ENCODE data around the gene MVB12B.
"Not testable (repeated sequence)": the region's sequence is repeated elsewhere in the genome, so short reads cannot be mapped to it uniquely, and the experiment has no call there.

Gene MVB12B

GRCh38 chr9:126536841-126537465, 210.3 kb downstream of the MVB12B start:
- Histone ChIP-seq H3K23ac (ENCODE audit: low read depth, low read length, poor library complexity) (no peak overlapping the region), H2AK5ac (ENCODE audit: low read depth, low read length) (no peak overlapping the region), H3K4me3 (ENCODE audit: low read length in 2 of 2) (no peak overlapping the region), H3K4ac (ENCODE audit: low read length) (no peak overlapping the region), H3K27ac (replicated peaks; ENCODE audit: low read length) (no peak overlapping the region), H2BK120ac (ENCODE audit: low read depth, low read length) (peak overlapping the region; percentile 4), H3K14ac (ENCODE audit: low read length) (no peak overlapping the region), H3K4me2 (ENCODE audit: insufficient read depth, low read length, poor library complexity, severe bottlenecking) (no peak overlapping the region), H3K9me3 (replicated peaks in 1 of 2; ENCODE audit: control insufficient read depth in 2 of 2, insufficient read depth in 1 of 2, low read depth in 1 of 2, low read length in 2 of 2) (no peaks in the 10 kb centered on the region), H3K9ac (ENCODE audit: low read depth, low read length, poor library complexity) (no peak overlapping the region), H3K18ac (ENCODE audit: low read length) (peak overlapping the region; percentile 33), H3K36me3 (replicated peaks in 1 of 2; ENCODE audit: control insufficient read depth in 2 of 2, insufficient read depth in 2 of 2, low read length in 2 of 2) (no peaks in the 10 kb centered on the region), H2BK15ac (ENCODE audit: low read length) (no peak overlapping the region), H3K27me3 (ENCODE audit: control insufficient read depth in 3 of 3, insufficient read depth in 3 of 3, low read depth in 1 of 3, low read length in 3 of 3) (peaks cover 0 to 61% (median 2%) of the 10 kb centered on the region in 3 experiments), H2BK12ac (ENCODE audit: low read length) (no peak overlapping the region), H2AFZ (ENCODE audit: low read length) (no peak overlapping the region), H4K91ac (ENCODE audit: low read depth, low read length, poor library complexity) (no peak overlapping the region), H4K8ac (ENCODE audit: low read depth, low read length) (no peak overlapping the region), H3K4me1 (ENCODE audit: control insufficient read depth in 2 of 2, insufficient read depth in 1 of 2, low read depth in 1 of 2, low read length in 2 of 2) (peaks cover 0 to 12% of the 10 kb centered on the region in 2 donors), H3K79me1 (ENCODE audit: low read depth, low read length) (no peaks in the 10 kb centered on the region), H2BK5ac (ENCODE audit: low read length) (no peak overlapping the region)
- no peak for DNase-seq (ENCODE audit: low spot score)
- WGBS, 2 donors (ENCODE audit: extremely low coverage in 2 of 2, insufficient read length in 2 of 2, insufficient replicate concordance in 1 of 2), result no CpG with 5 or more reads among the region's 11 CpGs

- H2AFZ ChIP-seq (ENCODE audit: low read length), result no peak overlapping the region
- no peak overlapping the region for H2BK5ac ChIP-seq (ENCODE audit: low read length)
Observed at GRCh38 chr9:126538550-126538949, 211.9 kb downstream of the MVB12B start.

GRCh38 chr9:126540398-126540797, 213.8 kb downstream of the MVB12B start:
- H4K8ac ChIP-seq (ENCODE audit: low read depth, low read length); DNase-seq (ENCODE audit: low spot score); H3K79me1 ChIP-seq (ENCODE audit: low read depth, low read length): not testable (repeated sequence)

More at GRCh38 chr9:126538550-126538949, 211.9 kb downstream of the MVB12B start:
- H3K9me3 ChIP-seq (replicated peaks in 1 of 2; ENCODE audit: control insufficient read depth in 2 of 2, insufficient read depth in 1 of 2, low read depth in 1 of 2, low read length in 2 of 2), result no peaks in the 10 kb centered on the region
- no peak overlapping the region for H3K4me3 ChIP-seq (ENCODE audit: low read length in 2 of 2)
- H3K18ac ChIP-seq (ENCODE audit: low read length), result no peak overlapping the region
- WGBS, 2 donors (ENCODE audit: extremely low coverage in 2 of 2, insufficient read length in 2 of 2, insufficient replicate concordance in 1 of 2), result no CpG with 5 or more reads among the region's 1 CpG
- H3K9ac ChIP-seq (ENCODE audit: low read depth, low read length, poor library complexity), result no peak overlapping the region
- H3K23ac ChIP-seq (ENCODE audit: low read depth, low read length, poor library complexity), result no peak overlapping the region
- H3K14ac ChIP-seq (ENCODE audit: low read length), result no peak overlapping the region
- H3K36me3 ChIP-seq (replicated peaks in 1 of 2; ENCODE audit: control insufficient read depth in 2 of 2, insufficient read depth in 2 of 2, low read length in 2 of 2), result no peaks in the 10 kb centered on the region
- no peak overlapping the region for H2BK15ac ChIP-seq (ENCODE audit: low read length)
- peaks cover 0 to 10% of the 10 kb centered on the region in 2 donors for H3K4me1 ChIP-seq (ENCODE audit: control insufficient read depth in 2 of 2, insufficient read depth in 1 of 2, low read depth in 1 of 2, low read length in 2 of 2)
- no peak overlapping the region for H2BK12ac ChIP-seq (ENCODE audit: low read length)
- H3K4me2 ChIP-seq (ENCODE audit: insufficient read depth, low read length, poor library complexity, severe bottlenecking), result no peak overlapping the region
- no peak overlapping the region for H4K91ac ChIP-seq (ENCODE audit: low read depth, low read length, poor library complexity)
- H3K79me1 ChIP-seq (ENCODE audit: low read depth, low read length), result no peaks in the 10 kb centered on the region
- H3K27ac ChIP-seq (replicated peaks; ENCODE audit: low read length), result no peak overlapping the region
- H2AK5ac ChIP-seq (ENCODE audit: low read depth, low read length), result no peak overlapping the region
- no peak overlapping the region for H3K4ac ChIP-seq (ENCODE audit: low read length)
- peaks cover 0 to 45% (median 2%) of the 10 kb centered on the region in 3 experiments for H3K27me3 ChIP-seq (ENCODE audit: control insufficient read depth in 3 of 3, insufficient read depth in 3 of 3, low read depth in 1 of 3, low read length in 3 of 3)
- no peak overlapping the region for H4K8ac ChIP-seq (ENCODE audit: low read depth, low read length)
- DNase-seq (ENCODE audit: low spot score), result no peak
- H2BK120ac ChIP-seq (ENCODE audit: low read depth, low read length), result no peak overlapping the region

GRCh38 chr9:126543490-126543889, 216.9 kb downstream of the MVB12B start:
- H2BK5ac ChIP-seq (ENCODE audit: low read length), result no peak overlapping the region
- no peaks in the 10 kb centered on the region for H3K36me3 ChIP-seq (replicated peaks in 1 of 2; ENCODE audit: control insufficient read depth in 2 of 2, insufficient read depth in 2 of 2, low read length in 2 of 2)
- H3K9me3 ChIP-seq (replicated peaks in 1 of 2; ENCODE audit: control insufficient read depth in 2 of 2, insufficient read depth in 1 of 2, low read depth in 1 of 2, low read length in 2 of 2), result no peaks in the 10 kb centered on the region
- no peak overlapping the region for H3K4me2 ChIP-seq (ENCODE audit: insufficient read depth, low read length, poor library complexity, severe bottlenecking)
- H2BK15ac ChIP-seq (ENCODE audit: low read length), result no peak overlapping the region
- no peaks in the 10 kb centered on the region for H3K4me1 ChIP-seq (ENCODE audit: control insufficient read depth in 2 of 2, insufficient read depth in 1 of 2, low read depth in 1 of 2, low read length in 2 of 2)
- H3K23ac ChIP-seq (ENCODE audit: low read depth, low read length, poor library complexity), result no peak overlapping the region
- no CpG with 5 or more reads among the region's 3 CpGs for WGBS, 2 donors (ENCODE audit: extremely low coverage in 2 of 2, insufficient read length in 2 of 2, insufficient replicate concordance in 1 of 2)
- no peak overlapping the region for H3K18ac ChIP-seq (ENCODE audit: low read length)
- H3K27ac ChIP-seq (replicated peaks; ENCODE audit: low read length), result no peak overlapping the region
- H3K27me3 ChIP-seq (ENCODE audit: control insufficient read depth in 3 of 3, insufficient read depth in 3 of 3, low read depth in 1 of 3, low read length in 3 of 3), result peaks cover 0 to 25% (median 0%) of the 10 kb centered on the region in 3 experiments
- no peak overlapping the region for H2BK120ac ChIP-seq (ENCODE audit: low read depth, low read length)
- H4K91ac ChIP-seq (ENCODE audit: low read depth, low read length, poor library complexity), result no peak overlapping the region
- no peak overlapping the region for H2AFZ ChIP-seq (ENCODE audit: low read length)
- H3K14ac ChIP-seq (ENCODE audit: low read length), result no peak overlapping the region
- H3K9ac ChIP-seq (ENCODE audit: low read depth, low read length, poor library complexity), result no peak overlapping the region
- H2AK5ac ChIP-seq (ENCODE audit: low read depth, low read length), result no peak overlapping the region
- H3K4ac ChIP-seq (ENCODE audit: low read length), result no peak overlapping the region
- H4K8ac ChIP-seq (ENCODE audit: low read depth, low read length), result no peak overlapping the region
- no peak overlapping the region for H3K4me3 ChIP-seq (ENCODE audit: low read length in 2 of 2)
- DNase-seq (ENCODE audit: low spot score), result no peak
- H3K79me1 ChIP-seq (ENCODE audit: low read depth, low read length), result no peaks in the 10 kb centered on the region
- H2BK12ac ChIP-seq (ENCODE audit: low read length), result no peak overlapping the region

More at GRCh38 chr9:126540398-126540797, 213.8 kb downstream of the MVB12B start:
- not testable (repeated sequence) for H3K9ac ChIP-seq (ENCODE audit: low read depth, low read length, poor library complexity); H2BK12ac ChIP-seq (ENCODE audit: low read length); H3K4me2 ChIP-seq (ENCODE audit: insufficient read depth, low read length, poor library complexity, severe bottlenecking); H3K4me1 ChIP-seq (ENCODE audit: control insufficient read depth in 2 of 2, insufficient read depth in 1 of 2, low read depth in 1 of 2, low read length in 2 of 2); H3K9me3 ChIP-seq (replicated peaks in 1 of 2; ENCODE audit: control insufficient read depth in 2 of 2, insufficient read depth in 1 of 2, low read depth in 1 of 2, low read length in 2 of 2); H3K4me3 ChIP-seq (ENCODE audit: low read length in 2 of 2); H3K14ac ChIP-seq (ENCODE audit: low read length); H4K91ac ChIP-seq (ENCODE audit: low read depth, low read length, poor library complexity); H3K27ac ChIP-seq (replicated peaks; ENCODE audit: low read length); H2BK5ac ChIP-seq (ENCODE audit: low read length); H2AK5ac ChIP-seq (ENCODE audit: low read depth, low read length); H2AFZ ChIP-seq (ENCODE audit: low read length); H2BK15ac ChIP-seq (ENCODE audit: low read length); H3K4ac ChIP-seq (ENCODE audit: low read length); H3K36me3 ChIP-seq (replicated peaks in 1 of 2; ENCODE audit: control insufficient read depth in 2 of 2, insufficient read depth in 2 of 2, low read length in 2 of 2); H3K23ac ChIP-seq (ENCODE audit: low read depth, low read length, poor library complexity); H3K18ac ChIP-seq (ENCODE audit: low read length); H2BK120ac ChIP-seq (ENCODE audit: low read depth, low read length)
- peaks cover 0 to 28% (median 0%) of the 10 kb centered on the region in 3 experiments for H3K27me3 ChIP-seq (ENCODE audit: control insufficient read depth in 3 of 3, insufficient read depth in 3 of 3, low read depth in 1 of 3, low read length in 3 of 3)
- no CpG with 5 or more reads among the region's 9 CpGs for WGBS, 2 donors (ENCODE audit: extremely low coverage in 2 of 2, insufficient read length in 2 of 2, insufficient replicate concordance in 1 of 2)

All from neuronal stem cell (in vitro differentiated cells).